Suprapubic skin (tissue), 3 donors: ENCODE results near the gene LILRA2.

Experiments
- CTCF ChIP-seq, 2 donors: fragments of 200-600 bp in 1 of 2; fragments of 450-650 bp in 1 of 2; sonication (generic) in 1 of 2; IDR thresholded peaks; one replicate each; pipeline ENCODE4 v1.5.1; 2016 to 2019; ENCODE audit warnings: antibody characterized with exemption in 2 of 2, mild to moderate bottlenecking in 1 of 2, moderate library complexity in 1 of 2
- EP300 ChIP-seq: sonication (generic); formaldehyde crosslinking; IDR thresholded peaks from one replicate; pipeline ENCODE4 v1.6.1; 2017; ENCODE audit warnings: antibody characterized with exemption

DNA sequence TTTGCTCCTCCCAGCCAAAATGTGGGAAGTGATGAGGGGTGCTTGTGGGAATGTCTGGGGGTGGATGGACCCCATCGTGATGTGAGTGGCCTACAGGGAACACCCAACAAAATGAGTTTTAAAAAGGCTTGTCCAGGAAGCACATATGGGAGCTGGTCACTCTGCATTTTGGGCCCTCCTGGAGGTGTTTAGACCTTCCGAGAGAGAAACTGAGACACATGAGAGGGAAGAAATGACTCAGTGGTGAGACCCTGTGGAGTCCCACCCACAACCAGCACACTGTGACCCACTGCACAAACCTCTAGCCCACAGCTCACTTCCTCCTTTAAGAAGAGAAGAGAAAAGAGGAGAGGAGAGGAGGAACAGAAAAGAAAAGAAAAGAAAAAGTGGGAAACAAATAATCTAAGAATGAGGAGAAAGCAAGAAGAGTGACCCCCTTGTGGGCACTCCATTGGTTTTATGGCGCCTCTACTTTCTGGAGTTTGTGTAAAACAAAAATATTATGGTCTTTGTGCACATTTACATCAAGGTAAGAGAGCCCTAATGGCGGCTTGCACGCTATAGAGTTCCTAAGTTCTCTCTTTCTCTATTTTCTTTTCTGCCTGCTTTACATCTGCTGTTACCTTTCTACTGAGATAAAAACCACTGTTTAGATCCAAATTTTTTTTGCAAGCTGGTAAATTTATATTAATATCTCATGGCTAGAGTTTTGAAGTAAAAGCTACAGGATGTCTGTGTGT lies 43.4 kb downstream of the LILRA2 start:
- TF ChIP-seq CTCF (IDR thresholded peaks at IDR 0.05) (no peak), EP300 (no peak)
